BJ (cell line): ENCODE measurements around the gene P2RX7. TPM values are rescaled to one million over a fixed set of nuclear protein-coding genes. Genes with fewer than 3 reads are reported as not detected.

Experiments
- CTCF ChIA-PET: fragments of 350-600 bp; formaldehyde crosslinking; extraction: SDS; loops from one replicate; lab custom pipeline; 2021; ENCODE audit warnings: antibody characterized with exemption, inconsistent platforms; lab: Yijun Ruan, JAX
- POLR2A ChIA-PET: fragments of 300-600 bp; sonication (Branson Sonifier 250); formaldehyde crosslinking; extraction: SDS; loops from one replicate; lab custom pipeline; 2021; ENCODE audit warnings: antibody characterized with exemption; lab: Charles Lee
- DNase-seq: peaks from one replicate; pipeline ENCODE4 v3.0.0-alpha.2; 2011; ENCODE audit warnings: low read depth
- H3K27me3 ChIP-seq: 2 replicates; pipeline ENCODE4 v1.6.0; 2011; ENCODE audit warnings: low read length; ENCODE audit not compliant: control insufficient read depth, insufficient read depth
- H3K36me3 ChIP-seq: 2 replicates; pipeline ENCODE4 v1.5.1; 2011; ENCODE audit warnings: low read length; ENCODE audit not compliant: control insufficient read depth, insufficient read depth
- H3K4me3 ChIP-seq: 2 replicates; pipeline ENCODE4 v1.5.1; 2011; ENCODE audit warnings: low read depth, mild to moderate bottlenecking, control low read depth, low read length
- CTCF ChIP-seq: IDR thresholded peaks from 2 replicates; pipeline ENCODE4 v1.5.1; 2011; ENCODE audit warnings: low read depth, mild to moderate bottlenecking, control low read depth, inconsistent platforms, low read length, moderate library complexity; ENCODE audit not compliant: insufficient read depth
- polyA plus RNA-seq: library from polyadenylated mRNA; depleted of rRNA; stranded (reverse); fragments of >200 nt; gene quantifications from 2 replicates; pipeline ENCODE4 v1.2.3, GENCODE V29; 2011

Gene P2RX7
- polyA plus RNA-seq, 1 experiment = 0.20 TPM

GRCh38 chr12:121127501-121127900, 5.2 kb upstream of the P2RX7 start:
- CTCF ChIA-PET = no interaction called here
- no peak for DNase-seq
- no peaks in the 10 kb centered on the region for H3K36me3 ChIP-seq
- POLR2A ChIA-PET = no interaction called here
- peaks cover 1% of the 10 kb centered on the region; the same call in 1 of the 2 replicates for H3K27me3 ChIP-seq
- no peak for TF ChIP-seq CTCF
- no peak overlapping the region for H3K4me3 ChIP-seq

GRCh38 chr12:121128908-121129810, 3.5 kb upstream of the P2RX7 start:
- no peak for DNase-seq
- ChIA-PET POLR2A (no interaction called here), CTCF (interaction anchor here (0.6 to 1.1 kb wide), 3 partner anchors 12 to 755 kb away, joined by 3 to 7 read pairs (median 3); no protein-coding TSS in a partner anchor)

GRCh38 chr12:121129811-121130147, 2.9 kb upstream of the P2RX7 start:
- Histone ChIP-seq H3K4me3 (no peak overlapping the region), H3K36me3 (no peaks in the 10 kb centered on the region), H3K27me3 (peaks cover 1% of the 10 kb centered on the region; the same call in 1 of the 2 replicates)
- CTCF ChIA-PET = interaction anchor here (0.6 kb wide), 1 partner anchor 64 kb away, joined by 3 read pairs; no protein-coding TSS in a partner anchor
- POLR2A ChIA-PET = no interaction called here
- TF ChIP-seq CTCF = no peak
- no peak for DNase-seq

More at GRCh38 chr12:121128908-121129810, 3.5 kb upstream of the P2RX7 start:
- peaks cover 1% of the 10 kb centered on the region; the same call in 1 of the 2 replicates for H3K27me3 ChIP-seq
- H3K36me3 ChIP-seq = no peaks in the 10 kb centered on the region
- no peak for TF ChIP-seq CTCF
- no peak overlapping the region for H3K4me3 ChIP-seq

- CTCF ChIA-PET = no interaction called here
- POLR2A ChIA-PET = no interaction called here
- DNase-seq = no peak
- TF ChIP-seq CTCF = no peak
- Histone ChIP-seq H3K27me3 (peaks cover 1% of the 10 kb centered on the region; the same call in 1 of the 2 replicates), H3K36me3 (no peaks in the 10 kb centered on the region), H3K4me3 (no peak overlapping the region)
Measured at GRCh38 chr12:121130866-121131373, 1.8 kb upstream of the P2RX7 start.

GRCh38 chr12:121131941-121132341, 735 bp upstream of the P2RX7 start:
- DNase-seq = no peak
- H3K36me3 ChIP-seq = no peaks in the 10 kb centered on the region
- no peak overlapping the region for H3K4me3 ChIP-seq
- no peaks in the 10 kb centered on the region for H3K27me3 ChIP-seq
- TF ChIP-seq CTCF = no peak
- ChIA-PET CTCF (interaction anchor here (0.9 kb wide), 1 partner anchor 21 kb away, joined by 3 read pairs; no protein-coding TSS in a partner anchor), POLR2A (no interaction called here)
